H1 (cell line): ENCODE data around the gene RPA3. TPM values are rescaled to one million over a fixed set of nuclear protein-coding genes. Genes with fewer than 3 reads are reported as not detected.

ENCODE experiments used
- CTCF ChIA-PET: fragments of 300-600 bp; sonication (Branson Sonifier 250); formaldehyde crosslinking; loops from one replicate; lab custom pipeline; 2021; ENCODE audit not compliant: partially characterized antibody; lab: Charles Lee
- POLR2A ChIA-PET: fragments of 300-600 bp; sonication (Branson Sonifier 250); formaldehyde crosslinking; loops from one replicate; lab custom pipeline; 2021; ENCODE audit warnings: inconsistent platforms; ENCODE audit not compliant: partially characterized antibody; lab: Charles Lee
- DNase-seq, 2 experiments: peaks; one replicate each; pipeline versions ENCODE4 v3.0.0 to v3.0.0-alpha.2; 2010 to 2022; ENCODE audit warnings: low spot score in 2 of 2, low read depth in 1 of 2, mixed read lengths in 1 of 2
- FAIRE-seq: peaks from 2 replicates; lab custom pipeline; 2011; peaks lifted over from hg19 to GRCh38; lab: Jason Lieb, UNC
- H2AFZ ChIP-seq: 2 replicates; pipeline ENCODE4 v1.8.1; 2012; ENCODE audit warnings: low read length, inconsistent platforms
- H2AK5ac ChIP-seq: 2 replicates; pipeline ENCODE4 v1.6.1; 2013; ENCODE audit warnings: low read depth, low read length
- H2BK120ac ChIP-seq: replicated peaks from 2 replicates; pipeline ENCODE3; 2013; ENCODE audit warnings: low read depth, low read length, inconsistent platforms
- H2BK12ac ChIP-seq: 2 replicates; pipeline ENCODE4 v1.6.1; 2013; ENCODE audit warnings: low read depth, low read length
- H2BK15ac ChIP-seq: 2 replicates; pipeline ENCODE4 v1.6.1; 2013; ENCODE audit warnings: low read length
- H2BK20ac ChIP-seq: 2 replicates; pipeline ENCODE4 v1.6.1; 2013; ENCODE audit warnings: low read length
- H2BK5ac ChIP-seq: 2 replicates; pipeline ENCODE4 v1.6.1; 2013; ENCODE audit warnings: low read depth, low read length
- H3K14ac ChIP-seq: 2 replicates; pipeline ENCODE4 v1.6.1; 2013; ENCODE audit warnings: inconsistent platforms; ENCODE audit not compliant: insufficient read length
- H3K18ac ChIP-seq: 2 replicates; pipeline ENCODE4 v1.6.1; 2013; ENCODE audit warnings: low read length; ENCODE audit errors: extremely low read depth
- H3K23ac ChIP-seq: 2 replicates; pipeline ENCODE4 v1.6.1; 2013; ENCODE audit warnings: inconsistent platforms; ENCODE audit not compliant: insufficient read length
- H3K23me2 ChIP-seq: 2 replicates; pipeline ENCODE4 v1.6.1; 2013; ENCODE audit warnings: low read depth, low read length
- H3K27ac ChIP-seq: 2 replicates; pipeline ENCODE4 v1.6.1; 2011; ENCODE audit warnings: low read depth, low read length, inconsistent platforms
- H3K27me3 ChIP-seq, 4 experiments: replicated peaks in 1 of 4; 1 replicate in 1 of 4; 2 replicates in 3 of 4; pipeline versions ENCODE4 v1.6.1 to v1.8.1; 2011 to 2013; ENCODE audit warnings: low read length in 3 of 4, mild to moderate bottlenecking in 3 of 4, inconsistent platforms in 2 of 4, mixed read lengths in 2 of 4, moderate library complexity in 1 of 4; ENCODE audit not compliant: control insufficient read depth in 3 of 4, insufficient read depth in 3 of 4; ENCODE audit errors: extremely low read depth in 1 of 4
- H3K36me3 ChIP-seq, 4 experiments: 2 replicates each; pipeline versions ENCODE4 v1.6.1 to v1.8.1; 2011 to 2013; ENCODE audit warnings: mild to moderate bottlenecking in 4 of 4, low read length in 3 of 4, moderate library complexity in 2 of 4, control low read depth in 1 of 4, inconsistent platforms in 1 of 4; ENCODE audit not compliant: insufficient read depth in 4 of 4, control insufficient read depth in 2 of 4
- H3K4ac ChIP-seq: replicated peaks from 2 replicates; pipeline ENCODE3; 2013; ENCODE audit warnings: low read length, low read depth, mixed read lengths, inconsistent platforms; ENCODE audit not compliant: insufficient read length
- H3K4me1 ChIP-seq, 4 experiments: replicated peaks in 1 of 4; 1 replicate in 1 of 4; 2 replicates in 3 of 4; pipeline versions ENCODE4 v1.6.1 to v1.8.1; 2011 to 2013; ENCODE audit warnings: low read length in 3 of 4, inconsistent platforms in 2 of 4, mixed read lengths in 1 of 4; ENCODE audit not compliant: insufficient read depth in 4 of 4, control insufficient read depth in 3 of 4
- H3K4me2 ChIP-seq, 2 experiments: 2 replicates each; pipeline versions ENCODE4 v1.6.1 to v1.8.1; 2011 to 2013; ENCODE audit warnings: low read depth in 2 of 2, low read length in 2 of 2, control low read depth in 1 of 2, inconsistent platforms in 1 of 2, mild to moderate bottlenecking in 1 of 2; ENCODE audit not compliant: insufficient read depth in 1 of 2
- H3K4me3 ChIP-seq, 4 experiments: fragments of 200-600, 300-600 bp in 1 of 4; sonication (generic), shearing (Covaris generic), sonication (Bioruptor Twin) in 1 of 4; 2 replicates each; pipeline versions ENCODE4 v1.5.1 to v1.8.1; 2011 to 2016; ENCODE audit warnings: low read length in 4 of 4, low read depth in 3 of 4, control low read depth in 2 of 4, inconsistent platforms in 2 of 4, mild to moderate bottlenecking in 2 of 4, mixed read lengths in 1 of 4, moderate library complexity in 1 of 4; ENCODE audit not compliant: insufficient read depth in 2 of 4; ENCODE audit errors: extremely low read depth in 1 of 4
- H3K56ac ChIP-seq: replicated peaks from 2 replicates; pipeline ENCODE3; 2013; ENCODE audit warnings: low read depth, mild to moderate bottlenecking, mixed read lengths, low read length, inconsistent platforms; ENCODE audit not compliant: insufficient read length
- H3K79me1 ChIP-seq: 2 replicates; pipeline ENCODE4 v1.6.1; 2013; ENCODE audit warnings: low read depth, low read length, control low read depth
- H3K79me2 ChIP-seq, 2 experiments: 2 replicates each; pipeline versions ENCODE4 v1.6.1 to v1.8.1; 2012 to 2013; ENCODE audit warnings: low read length in 2 of 2, mild to moderate bottlenecking in 2 of 2, inconsistent platforms in 1 of 2; ENCODE audit not compliant: insufficient read depth in 2 of 2, control insufficient read depth in 1 of 2
- H3K9ac ChIP-seq, 4 experiments: replicated peaks in 1 of 4; 1 replicate in 1 of 4; 2 replicates in 3 of 4; pipeline versions ENCODE4 v1.6.1 to v1.8.1; 2011 to 2013; ENCODE audit warnings: low read depth in 3 of 4, low read length in 3 of 4, control low read depth in 2 of 4, mild to moderate bottlenecking in 2 of 4, moderate library complexity in 2 of 4, inconsistent platforms in 1 of 4; ENCODE audit errors: extremely low read depth in 1 of 4
- H3K9me3 ChIP-seq, 2 experiments: 2 replicates each; pipeline versions ENCODE4 v1.6.1 to v1.8.1; 2012 to 2013; ENCODE audit warnings: mild to moderate bottlenecking in 2 of 2, moderate library complexity in 2 of 2, control low read depth in 1 of 2, inconsistent platforms in 1 of 2, low read depth in 1 of 2, low read length in 1 of 2, mixed read lengths in 1 of 2; ENCODE audit not compliant: insufficient read depth in 2 of 2
- H4K20me1 ChIP-seq, 2 experiments: replicated peaks in 1 of 2; 2 replicates each; pipeline versions ENCODE3 to v1.8.1; 2011 to 2013; ENCODE audit warnings: inconsistent platforms in 2 of 2, low read length in 2 of 2, mild to moderate bottlenecking in 1 of 2; ENCODE audit not compliant: insufficient read depth in 2 of 2, control insufficient read depth in 1 of 2
- H4K5ac ChIP-seq: 2 replicates; pipeline ENCODE4 v1.6.1; 2013; ENCODE audit warnings: low read length, low read depth, mixed read lengths, inconsistent platforms; ENCODE audit not compliant: insufficient read length
- H4K8ac ChIP-seq: 2 replicates; pipeline ENCODE4 v1.8.0; 2013; ENCODE audit warnings: mild to moderate bottlenecking, moderate library complexity, low read length, inconsistent platforms; ENCODE audit not compliant: insufficient read depth; ENCODE audit errors: extremely low read depth
- H4K91ac ChIP-seq: replicated peaks from 2 replicates; pipeline ENCODE3; 2013; ENCODE audit warnings: low read length, mixed read lengths, inconsistent platforms; ENCODE audit not compliant: insufficient read length
- SIN3A ChIP-seq, 2 experiments: IDR thresholded peaks in 1 of 2; conservative IDR thresholded peaks in 1 of 2; 2 replicates each; pipeline ENCODE4 v1.6.1; 2011 to 2012; ENCODE audit warnings: low read length in 2 of 2, improper control_type of control experiment in 1 of 2, low read depth in 1 of 2, mild to moderate bottlenecking in 1 of 2
- YY1 ChIP-seq: IDR thresholded peaks from 2 replicates; pipeline ENCODE4 v1.6.1; 2011; ENCODE audit warnings: low read depth, mild to moderate bottlenecking, low read length
- WGBS, 2 experiments: shearing (Covaris generic) in 1 of 2; methylation state at CpG; one replicate each; pipeline versions ENCODE4 v1.1.6 to v1.1.7; 2013 to 2015; ENCODE audit warnings: low lambda C conversion rate in 2 of 2, mixed read lengths in 2 of 2, inconsistent platforms in 1 of 2, low coverage in 1 of 2, missing lambda C conversion rate in 1 of 2; ENCODE audit not compliant: insufficient replicate concordance in 2 of 2, insufficient coverage in 1 of 2, insufficient read length in 1 of 2; ENCODE audit errors: extremely low coverage in 1 of 2, missing lambda C conversion rate in 1 of 2; 5-methylcytosine and 5-hydroxymethylcytosine counted together
- polyA plus RNA-seq, 7 experiments: library from polyadenylated mRNA; depleted of rRNA in 3 of 7; stranded (reverse) in 5 of 7; unstranded in 2 of 7; fragments of >200 nt in 5 of 7; fragments of 200-250 nt in 2 of 7; gene quantifications; 1 replicate in 5 of 7; 2 replicates in 1 of 7; 4 replicates in 1 of 7; pipeline versions ENCODE4 v1.2.1 to v1.2.3, GENCODE V29; 2011 to 2013; ENCODE audit warnings: missing spikeins in 2 of 7, mixed read lengths in 2 of 7
- total RNA-seq: library from RNA; stranded (reverse); fragmentation: NEBNext Ultra II Directional; extraction: Animal tissue kit (Norgen Biotek cat#: 25700); gene quantifications from 2 replicates; pipeline ENCODE4 v1.2.1, GENCODE V29; 2021

The RPA3 gene
- total and polyA plus RNA-seq, 2 of the 8 experiments (the other 6 are each of a cell fraction or from before 2014, with no cell fraction given) = 60.2 to 105 TPM

GRCh38 chr7:7639421-7639820 lies 79.0 kb downstream of the RPA3 start:
- no peaks in the 10 kb centered on the region; the same call in 1 of the 2 replicates for H3K79me1 ChIP-seq
- no peak overlapping the region for H4K5ac ChIP-seq
- no peak overlapping the region for H2BK120ac ChIP-seq
- H3K56ac ChIP-seq = no peak overlapping the region
- CTCF ChIA-PET = no interaction called here
- no peak for TF ChIP-seq YY1
- TF ChIP-seq SIN3A (conservative IDR thresholded peaks at IDR 0.05 in 1 of 2, IDR thresholded peaks at IDR 0.05 in 1 of 2; ENCODE audit: low read depth in 1 of 2, low read length in 2 of 2) = 0 out of 4 replicates have a peak, but pooled peaks of 1 of the 2 experiments have one; percentile 13
- H3K23ac ChIP-seq = no peak overlapping the region
- no peak overlapping the region for H3K14ac ChIP-seq
- H3K18ac ChIP-seq = no peak overlapping the region
- H3K4me2 ChIP-seq = peak overlapping the region; percentile 68 to 92
- peaks cover 6% of the 10 kb centered on the region; the same call in 1 of the 2 replicates for H3K23me2 ChIP-seq
- H3K79me2 ChIP-seq = peaks cover 0 to 18% of the 10 kb centered on the region in 2 experiments; a peak in 2 of 4 replicates
- no peaks in the 10 kb centered on the region for H3K9me3 ChIP-seq
- DNase-seq (no peak), FAIRE-seq (no peak)
- no peak overlapping the region for H2BK5ac ChIP-seq
- no peaks in the 10 kb centered on the region for H4K20me1 ChIP-seq
- H2BK12ac ChIP-seq = no peak overlapping the region
- WGBS, 2 experiments = 50% methylated on average over 5 of the region's 5 CpGs; no CpG with 5 or more reads in 1 of the 2 experiments
- H3K4ac ChIP-seq = no peak overlapping the region
- H2BK20ac ChIP-seq = no peak overlapping the region
- peak overlapping the region; percentile 88 to 97 (median 96) for H3K9ac ChIP-seq
- POLR2A ChIA-PET = interaction anchor here (1.6 to 2.4 kb wide), 2 partner anchors 23 to 54 kb away, joined by 4 to 8 read pairs; no protein-coding TSS in a partner anchor
- no peak overlapping the region for H4K91ac ChIP-seq
- no peak overlapping the region for H2BK15ac ChIP-seq
- H3K4me1 ChIP-seq = peaks cover 0 to 5% (median 3%) of the 10 kb centered on the region in 4 experiments; a peak in 3 of 7 replicates
- peak overlapping the region; percentile 91; the same call in 1 of the 2 replicates for H3K27ac ChIP-seq
- peak overlapping the region; percentile 61 to 96 (median 91) for H3K4me3 ChIP-seq
- no peaks in the 10 kb centered on the region for H3K27me3 ChIP-seq
- H4K8ac ChIP-seq = no peak overlapping the region
- peaks cover 0 to 12% (median 1%) of the 10 kb centered on the region in 4 experiments; a peak in 3 of 8 replicates for H3K36me3 ChIP-seq
- no peak overlapping the region for H2AK5ac ChIP-seq
- 0 out of 2 replicates have a peak overlapping the region, but pooled peaks have one; percentile 86 for H2AFZ ChIP-seq
